NCI-H2171 (cell line): ENCODE results near the gene TFF1.

Experiments used
- DNase-seq: peaks from one replicate; lab custom pipeline; 2025; lab: John Stamatoyannopoulos, UW

TFF1 gene

DNA sequence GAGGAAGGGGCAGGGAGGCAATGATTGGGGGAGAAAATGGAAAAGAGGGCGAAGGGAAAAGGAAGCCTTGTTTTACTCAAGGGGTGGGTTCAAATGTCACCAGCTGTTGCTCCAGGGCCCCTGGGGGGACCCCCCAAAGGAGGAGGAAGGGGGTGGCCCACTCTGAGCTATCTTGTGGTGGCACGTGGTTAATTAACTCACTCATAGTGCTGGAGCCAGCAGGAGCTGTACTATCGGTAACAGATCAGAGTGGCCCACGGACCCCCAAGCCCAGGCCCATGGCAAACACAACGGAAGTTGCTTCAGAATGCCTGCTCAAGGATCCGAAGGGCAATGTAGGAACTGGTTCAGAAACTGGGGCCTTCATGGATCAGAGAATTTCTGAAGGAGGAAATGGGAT is 22.8 kb downstream of the TFF1 start:
- DNase-seq = no peak

DNA sequence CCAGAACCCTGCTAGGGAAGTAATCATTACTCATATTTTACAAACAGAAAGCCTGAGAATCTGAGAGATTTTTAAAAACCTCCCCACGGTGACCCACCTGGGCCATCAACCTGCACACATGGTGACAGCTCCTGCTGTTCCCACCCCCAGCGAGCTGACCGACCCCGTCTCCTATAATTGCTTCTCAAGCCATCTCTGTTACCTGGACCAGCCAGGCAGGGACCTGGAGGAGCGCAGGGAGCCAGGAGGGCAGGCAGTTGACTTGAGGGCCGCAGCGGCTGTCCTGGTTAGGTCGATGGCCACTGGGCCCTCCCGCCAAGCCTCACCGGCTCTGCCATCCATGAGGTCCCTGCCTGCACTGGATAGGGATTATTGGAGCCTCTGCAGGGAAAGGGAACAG is 23.2 kb downstream of the TFF1 start:
- no peak for DNase-seq

DNA sequence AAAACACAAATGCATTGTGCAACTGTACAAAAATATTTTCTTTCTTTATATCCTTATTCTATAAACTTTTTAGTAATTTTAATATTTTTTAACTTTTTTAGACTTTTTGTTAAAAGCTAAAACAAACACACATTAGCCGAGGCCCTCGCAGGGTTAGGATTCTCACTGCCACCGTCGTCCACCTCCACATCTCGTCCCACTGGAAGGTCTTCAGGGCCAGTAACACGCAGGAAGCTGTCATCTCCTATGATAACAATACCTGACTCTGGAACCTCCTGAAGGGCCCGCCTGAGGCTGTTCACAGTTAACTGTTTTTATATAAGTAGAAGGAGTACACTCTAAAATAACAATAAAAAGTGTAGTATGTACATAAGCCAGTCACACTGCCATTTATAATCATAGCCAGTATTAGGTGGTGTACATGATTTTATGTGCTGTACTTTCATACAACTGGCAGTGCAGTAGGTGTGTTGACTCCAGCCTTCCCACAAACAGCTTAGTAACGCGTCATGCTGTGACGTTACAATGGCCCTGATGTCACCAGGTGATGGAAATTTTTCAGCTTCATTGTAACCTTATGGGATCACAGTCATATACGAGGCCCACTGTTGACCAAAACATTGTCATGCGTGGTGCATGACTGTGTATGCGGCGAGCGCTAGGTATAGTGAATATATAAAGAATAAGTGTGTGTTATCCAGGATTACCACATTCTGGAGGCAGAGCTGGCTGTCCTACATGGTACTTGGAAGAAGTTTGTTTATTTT is 24.4 kb downstream of the TFF1 start:
- no peak for DNase-seq

- DNase-seq = no peak
These were observed 25.9 kb downstream of the TFF1 start for GRCh38 chr21:42340187-42341050.

- no peak for DNase-seq
These were observed 27.3 kb downstream of the TFF1 start for GRCh38 chr21:42338729-42339715.

DNA sequence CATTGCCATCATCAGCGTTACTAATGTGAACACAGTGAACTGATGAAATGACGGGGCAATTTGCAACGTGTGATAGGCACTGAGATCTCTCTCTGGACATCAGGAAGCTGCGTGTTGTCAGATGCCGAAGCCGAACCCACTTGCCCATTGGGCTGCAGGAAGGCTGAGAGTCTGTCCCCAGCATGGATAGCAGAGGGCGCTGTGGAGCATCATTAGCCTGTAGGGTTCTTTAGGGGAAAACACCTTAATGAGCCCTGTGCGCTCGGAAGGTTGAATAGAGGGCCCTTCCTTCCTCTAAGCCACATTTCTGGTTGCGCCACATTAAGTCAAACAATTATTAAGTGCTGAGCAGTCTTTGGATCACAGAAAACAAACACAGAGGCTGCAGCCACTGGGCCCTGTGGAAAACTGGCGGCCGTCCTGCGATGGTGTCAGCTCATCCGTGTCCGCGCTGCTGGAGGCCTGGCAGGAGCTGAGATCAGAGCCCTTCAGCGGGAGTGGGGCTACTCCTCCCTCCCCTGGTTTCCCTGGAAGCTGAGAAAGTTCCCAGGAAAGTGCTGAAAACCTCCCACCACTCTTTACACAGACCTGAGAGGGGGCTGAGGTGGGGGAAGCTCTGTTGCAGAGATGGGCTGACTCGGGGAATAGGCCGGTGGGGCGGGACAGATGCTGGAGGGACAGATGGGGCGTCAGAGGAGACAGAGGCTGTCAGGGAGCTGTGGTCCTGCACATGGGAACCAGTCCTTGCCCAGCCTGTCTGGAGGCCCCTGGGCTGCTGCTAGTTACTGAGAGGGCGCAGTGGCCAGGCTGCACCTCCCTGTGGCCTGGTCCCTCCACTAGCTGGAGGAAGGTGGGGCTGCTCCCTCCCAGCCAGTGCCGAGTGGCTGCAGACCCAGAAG is 28.3 kb downstream of the TFF1 start:
- DNase-seq = peak; percentile 34

DNA sequence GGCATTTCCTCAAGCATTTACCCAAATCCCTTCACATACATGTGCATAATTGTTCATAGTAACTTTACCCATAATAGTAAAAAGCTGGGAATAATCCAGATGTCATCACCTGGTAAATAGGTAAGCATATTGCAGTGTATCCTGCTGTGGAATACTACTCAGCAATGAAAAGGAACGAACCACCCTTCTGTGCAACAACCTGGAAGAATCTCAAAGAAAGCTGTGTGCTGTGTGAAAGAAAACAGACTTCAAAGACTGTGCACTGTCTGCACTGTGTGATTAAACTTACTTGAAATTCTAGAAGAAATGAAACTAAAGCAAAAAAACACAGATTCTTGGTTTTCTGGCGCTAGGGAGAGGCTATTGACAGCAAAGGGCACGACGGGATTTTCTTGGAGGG is 29.1 kb downstream of the TFF1 start:
- no peak for DNase-seq

GRCh38 chr21:42336054-42336453 is 30.3 kb downstream of the TFF1 start:
- DNase-seq = no peak

- no peak for DNase-seq
These were observed 33.6 kb downstream of the TFF1 start for GRCh38 chr21:42332557-42333317.

GRCh38 chr21:42331660-42332059 is 34.7 kb downstream of the TFF1 start:
- no peak for DNase-seq

GRCh38 chr21:42330380-42331371 is 35.7 kb downstream of the TFF1 start:
- no peak for DNase-seq

DNA sequence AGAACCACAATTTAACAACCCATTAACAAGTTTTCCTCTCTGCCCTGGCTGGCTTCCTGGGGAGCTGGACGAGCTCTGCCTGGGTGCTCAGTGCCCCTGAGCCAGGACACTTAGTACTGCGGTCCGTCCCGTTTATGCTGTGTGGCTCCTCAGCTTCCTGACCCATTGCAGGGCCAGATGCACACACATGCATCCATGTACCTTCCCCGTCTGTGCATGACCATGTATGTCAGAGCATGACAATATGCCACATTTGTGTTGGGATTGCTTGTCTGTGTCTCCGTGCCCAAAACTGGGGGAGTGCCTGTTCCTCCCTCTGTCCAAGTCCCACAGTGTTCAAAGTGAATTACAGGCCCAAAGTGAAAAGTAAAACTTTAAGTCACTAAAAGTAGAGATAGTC is 41.4 kb downstream of the TFF1 start:
- no peak for DNase-seq

GRCh38 chr21:42321845-42322244 is 44.5 kb downstream of the TFF1 start:
- DNase-seq = no peak

GRCh38 chr21:42321231-42321630 is 45.1 kb downstream of the TFF1 start:
- DNase-seq = no peak

GRCh38 chr21:42320791-42321190 is 45.5 kb downstream of the TFF1 start:
- DNase-seq = no peak

- DNase-seq = no peak
These were observed 46.3 kb downstream of the TFF1 start for GRCh38 chr21:42319851-42320572.

DNA sequence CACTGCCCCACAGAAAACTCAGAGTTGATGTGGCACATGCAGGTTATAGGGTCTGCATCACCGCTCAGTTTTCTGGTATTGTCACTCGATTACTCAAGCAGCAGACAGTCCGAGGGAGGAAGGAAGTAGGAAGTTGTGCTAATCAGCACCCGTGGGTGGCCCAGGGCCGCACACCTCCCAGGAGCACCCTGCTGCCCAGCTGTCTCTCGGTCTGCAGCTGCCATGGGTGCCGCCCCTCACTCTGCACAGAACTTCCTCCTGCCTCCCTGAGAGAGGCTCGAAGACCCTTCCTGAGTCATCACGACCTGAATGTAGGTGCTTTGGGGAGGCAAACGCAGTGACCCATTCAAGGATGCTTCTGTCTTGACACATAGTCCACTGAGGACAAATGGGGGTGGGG is 47.0 kb downstream of the TFF1 start:
- DNase-seq = no peak
